NCI-H1417 treated with DMSO at 0.1 percent for 48 hours (cell line): ENCODE results near the gene PLAU.
"Not testable (repeated sequence)": the region's sequence is repeated elsewhere in the genome, so short reads cannot be mapped to it uniquely, and the experiment has no call there.

Experiments
- DNase-seq: peaks from one replicate; lab custom pipeline; 2025; lab: John Stamatoyannopoulos, UW

The PLAU gene

GRCh38 chr10:73898730-73899410, 12.1 kb upstream of the PLAU start:
- no peak for DNase-seq

- DNase-seq: no peak
Observed at GRCh38 chr10:73899423-73899822, 11.5 kb upstream of the PLAU start.

DNA sequence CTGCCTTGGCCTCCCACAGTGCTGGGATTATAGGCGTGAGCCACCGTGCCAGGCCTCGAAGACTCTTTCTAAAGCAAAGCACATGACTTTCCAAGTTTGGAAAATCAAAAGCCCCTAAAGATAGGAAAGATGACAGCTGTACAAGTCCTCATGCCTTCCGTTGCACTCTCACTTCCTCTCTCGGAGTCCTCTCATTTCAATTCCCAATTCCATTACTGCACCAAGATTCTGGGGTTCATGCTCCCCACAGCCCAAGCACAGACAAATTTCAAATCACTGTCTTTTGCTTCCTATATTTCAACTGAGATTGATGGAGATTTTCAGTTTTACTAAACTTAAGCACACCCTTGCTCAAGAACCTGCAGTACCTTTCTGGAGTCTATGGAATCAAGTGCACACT, 10.9 kb upstream of the PLAU start:
- no peak for DNase-seq

GRCh38 chr10:73901261-73901660, 9.7 kb upstream of the PLAU start:
- DNase-seq: no peak

GRCh38 chr10:73902351-73902750, 8.6 kb upstream of the PLAU start:
- DNase-seq: no peak

DNA sequence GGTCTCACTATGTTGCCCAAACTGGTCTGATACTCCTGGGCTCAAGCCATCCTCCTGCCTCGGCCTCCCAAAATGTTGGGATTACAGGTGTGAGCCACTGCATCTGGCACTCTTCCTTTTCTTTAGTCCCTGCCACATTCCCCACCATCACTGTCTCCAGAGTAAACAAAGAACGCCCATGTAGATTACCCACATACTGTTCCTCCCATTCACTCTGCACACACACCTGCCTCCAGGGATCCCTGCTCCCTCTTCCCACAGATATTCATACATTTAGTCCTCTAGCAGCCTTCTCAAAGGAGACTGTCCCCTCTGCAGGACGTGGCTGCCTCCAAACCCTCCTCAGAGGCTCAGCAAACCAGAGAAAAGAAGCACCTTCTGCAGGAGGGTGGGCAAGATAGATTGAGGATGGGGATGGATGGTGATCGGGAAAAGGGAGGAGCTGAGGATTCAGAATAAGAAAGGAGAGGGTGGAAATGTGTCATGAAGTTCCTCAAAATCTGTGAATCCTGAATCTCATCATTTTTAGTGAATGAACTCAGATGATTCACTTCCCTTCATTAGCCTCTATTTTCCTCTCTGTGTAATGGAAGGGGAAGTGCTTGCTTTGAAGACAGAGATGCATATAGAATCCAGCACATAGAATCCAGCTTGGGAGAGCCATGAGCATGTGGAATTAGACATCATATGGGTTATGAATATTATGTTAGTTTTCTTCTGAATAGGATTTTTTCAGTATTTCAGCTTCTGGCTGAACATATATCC, 5.5 kb upstream of the PLAU start:
- no peak for DNase-seq

- no peak for DNase-seq
Observed at GRCh38 chr10:73906524-73907447, 4.1 kb upstream of the PLAU start.

DNA sequence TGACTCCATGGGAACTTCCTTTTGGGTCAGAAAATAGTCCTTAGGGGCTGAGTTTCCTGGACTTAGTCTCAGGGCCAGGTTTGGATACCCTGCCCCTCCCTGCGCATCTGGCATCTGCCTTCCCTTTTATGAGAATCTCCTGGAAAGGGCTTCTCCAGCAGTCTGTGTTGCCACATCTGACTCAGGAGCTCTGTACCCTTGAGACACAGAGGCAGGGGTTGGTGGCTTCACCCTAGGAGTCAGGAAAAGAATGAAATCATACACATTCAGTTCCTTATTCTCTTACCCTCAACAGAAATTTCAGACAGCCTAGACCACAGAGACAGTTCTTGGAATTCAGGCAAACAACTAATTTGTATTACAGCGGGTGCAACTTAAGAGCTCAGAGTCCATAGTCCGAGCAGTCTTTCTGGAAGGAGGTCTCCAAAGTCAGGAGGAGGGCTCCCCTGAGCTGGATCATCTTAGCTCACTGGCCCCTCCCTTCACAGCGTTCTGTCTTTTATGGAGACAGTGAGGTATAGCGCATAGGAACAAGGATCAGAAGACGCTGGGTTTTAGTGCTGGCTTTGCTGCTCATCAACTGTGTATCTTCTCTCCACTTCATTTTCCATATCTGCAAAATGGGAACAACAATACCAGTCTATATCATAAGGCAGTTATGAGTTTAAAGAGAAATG, 3.0 kb upstream of the PLAU start:
- DNase-seq: no peak

- no peak for DNase-seq
Observed at GRCh38 chr10:73908853-73909539, 1.9 kb upstream of the PLAU start.

GRCh38 chr10:73909540-73910115, 1.3 kb upstream of the PLAU start:
- DNase-seq: no peak

DNA sequence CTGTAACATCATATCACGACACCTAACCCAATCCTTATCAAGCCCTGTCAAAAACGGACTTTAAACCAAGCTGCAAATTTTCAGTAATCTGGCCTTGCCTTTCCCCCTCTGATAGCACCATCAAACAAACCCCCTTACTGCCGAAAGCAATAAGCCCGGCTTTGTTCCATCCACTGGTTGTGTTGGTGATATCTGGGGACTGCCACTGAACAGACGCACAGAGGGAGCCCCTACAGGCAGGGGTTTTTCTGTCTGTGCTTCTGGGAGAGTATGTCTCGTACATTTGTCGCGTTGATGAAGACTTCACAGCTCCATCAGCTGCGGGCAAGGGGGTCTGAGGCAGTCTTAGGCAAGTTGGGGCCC, 550 bp upstream of the PLAU start:
- no peak for DNase-seq

DNA sequence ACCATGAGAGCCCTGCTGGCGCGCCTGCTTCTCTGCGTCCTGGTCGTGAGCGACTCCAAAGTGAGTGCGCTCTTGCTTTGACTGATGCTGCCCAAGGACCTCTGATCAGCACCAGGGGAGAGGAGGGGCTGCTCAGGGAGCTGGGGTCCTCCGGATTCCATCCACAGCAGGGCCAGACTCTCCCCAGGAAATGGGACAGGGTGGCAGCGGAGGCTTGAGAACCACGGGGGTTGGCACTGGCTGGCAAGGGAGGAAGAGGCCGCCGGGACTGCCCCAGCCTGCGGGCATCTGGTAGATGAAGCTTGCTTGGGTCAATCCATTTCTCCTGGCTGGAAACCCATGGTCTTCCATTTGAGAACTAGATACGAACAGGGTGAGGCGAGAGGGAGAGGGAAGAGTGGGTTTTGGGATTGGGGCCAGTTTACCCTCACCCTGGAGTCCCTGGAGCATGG, 647 bp downstream of the PLAU start:
- no peak for DNase-seq

GRCh38 chr10:73914036-73914435, 3.1 kb downstream of the PLAU start:
- DNase-seq: no peak

DNA sequence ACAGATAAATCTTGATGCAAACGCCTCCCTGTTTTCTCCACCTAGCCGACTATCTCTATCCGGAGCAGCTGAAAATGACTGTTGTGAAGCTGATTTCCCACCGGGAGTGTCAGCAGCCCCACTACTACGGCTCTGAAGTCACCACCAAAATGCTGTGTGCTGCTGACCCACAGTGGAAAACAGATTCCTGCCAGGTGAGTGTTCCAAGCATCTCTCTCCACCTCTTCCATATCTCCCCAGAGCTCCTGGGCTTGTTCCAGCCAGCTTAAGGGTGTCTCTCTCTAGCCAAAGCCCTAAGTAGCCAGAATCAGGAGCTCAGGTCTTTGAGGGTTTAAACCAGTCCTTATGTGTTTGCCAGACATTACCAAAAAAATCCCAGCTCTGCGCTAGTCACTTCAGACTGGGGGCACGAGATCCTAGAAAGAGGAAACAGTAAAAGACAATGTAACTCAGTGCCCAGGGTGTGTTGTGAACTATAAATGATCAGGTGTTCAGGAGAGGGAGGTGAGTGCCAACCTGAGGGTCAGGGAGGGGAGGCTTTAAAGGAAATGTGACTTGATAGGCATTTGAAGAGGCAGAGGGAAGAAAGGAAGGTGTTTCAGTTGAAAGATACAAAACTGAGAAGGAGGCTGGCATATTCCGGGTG, 4.4 kb downstream of the PLAU start:
- DNase-seq: no peak

GRCh38 chr10:73916761-73917470, 6.0 kb downstream of the PLAU start:
- DNase-seq: no peak

DNA sequence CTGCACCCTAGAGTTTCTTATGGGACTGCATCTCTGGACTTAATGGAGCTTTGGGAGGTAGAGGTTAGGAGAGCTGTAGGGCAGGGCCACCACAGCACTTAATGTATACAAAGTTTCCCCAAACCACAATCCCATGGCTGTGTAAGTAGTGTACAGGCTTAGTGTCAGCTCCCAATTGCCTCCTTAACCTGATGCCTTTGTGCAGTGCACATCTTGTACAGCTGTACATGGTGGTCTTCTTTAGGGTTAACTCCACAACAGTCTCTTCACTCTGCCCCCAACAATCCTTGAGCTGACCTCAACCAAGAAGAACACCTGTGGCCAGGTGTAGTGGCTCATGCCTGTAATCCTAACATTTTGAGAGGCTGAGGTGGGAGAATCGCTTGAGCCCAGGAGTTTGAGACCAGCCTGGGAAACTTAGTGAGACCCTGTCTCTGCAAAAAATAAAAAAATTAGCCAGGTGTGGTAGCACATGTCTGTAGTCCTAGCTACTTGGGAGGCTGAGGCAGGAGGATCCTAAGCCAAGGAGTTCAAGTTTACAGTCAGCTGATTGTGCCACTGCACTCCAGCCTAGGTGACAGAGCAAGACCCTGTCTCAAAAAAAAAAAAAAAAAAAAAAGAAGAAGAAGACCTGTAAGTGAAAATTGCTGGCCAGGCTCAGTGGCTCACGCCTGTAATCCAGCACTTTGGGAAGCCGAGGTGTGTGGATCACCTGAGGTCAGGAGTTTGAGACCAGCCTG, 6.8 kb downstream of the PLAU start:
- no peak for DNase-seq

- DNase-seq: not testable (repeated sequence)
Observed at GRCh38 chr10:73919481-73919880, 8.5 kb downstream of the PLAU start.

DNA sequence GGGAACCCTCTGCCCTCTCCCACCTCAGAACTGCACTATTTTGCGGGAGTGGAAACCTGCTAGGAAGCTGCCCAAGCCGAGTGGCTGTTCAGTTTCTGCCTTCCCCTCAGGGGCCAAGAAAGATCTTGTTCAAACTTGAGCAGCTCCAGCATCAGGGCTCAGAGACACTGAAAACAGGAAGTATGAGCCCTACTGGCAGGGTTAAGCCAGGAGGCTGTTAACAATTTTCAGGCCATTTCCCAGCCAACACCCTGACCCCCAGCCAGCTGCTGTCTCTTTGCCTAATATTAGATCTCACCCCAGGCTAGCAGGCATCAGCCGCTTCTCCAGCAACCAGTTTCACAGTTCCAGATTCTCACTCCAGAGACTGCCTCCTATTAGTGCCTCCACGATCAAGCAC, 9.2 kb downstream of the PLAU start:
- DNase-seq: no peak
